Mesendoderm (in vitro differentiated cells): Measurements from ENCODE around the gene KCNH3.

Experiments
- DNase-seq: peaks from one replicate; pipeline ENCODE4 v3.0.0; 2013
- H2AK5ac ChIP-seq: 2 replicates; pipeline ENCODE4 v1.6.1; 2013; ENCODE audit warnings: low read length, inconsistent platforms
- H2BK120ac ChIP-seq: 2 replicates; pipeline ENCODE4 v1.6.1; 2013; ENCODE audit warnings: low read depth, mild to moderate bottlenecking, low read length, moderate library complexity, mixed read lengths
- H2BK15ac ChIP-seq: replicated peaks from 2 replicates; pipeline ENCODE4 v1.6.1; 2013; ENCODE audit warnings: low read depth, mild to moderate bottlenecking, moderate library complexity
- H2BK5ac ChIP-seq: 2 replicates; pipeline ENCODE4 v1.6.1; 2013; ENCODE audit warnings: low read length, inconsistent platforms
- H3K18ac ChIP-seq: 2 replicates; pipeline ENCODE4 v1.6.1; 2013; ENCODE audit warnings: mild to moderate bottlenecking, low read length, mixed read lengths
- H3K23ac ChIP-seq: one replicate; pipeline ENCODE4 v1.6.1; 2013; ENCODE audit warnings: low read length
- H3K27ac ChIP-seq: 2 replicates; pipeline ENCODE4 v1.5.1; 2013; ENCODE audit warnings: low read depth, mild to moderate bottlenecking, inconsistent platforms, low read length, moderate library complexity
- H3K27me3 ChIP-seq: 2 replicates; pipeline ENCODE4 v1.6.1; 2013; ENCODE audit warnings: low read length, control low read depth, mild to moderate bottlenecking, inconsistent platforms; ENCODE audit not compliant: insufficient read depth, poor library complexity
- H3K36me3 ChIP-seq: 2 replicates; pipeline ENCODE4 v1.6.1; 2013; ENCODE audit warnings: low read length, inconsistent platforms; ENCODE audit not compliant: control insufficient read depth, insufficient read depth
- H3K4ac ChIP-seq: one replicate; pipeline ENCODE4 v1.6.1; 2013; ENCODE audit warnings: low read depth, mild to moderate bottlenecking, low read length, moderate library complexity
- H3K4me1 ChIP-seq: 2 replicates; pipeline ENCODE4 v1.6.1; 2013; ENCODE audit warnings: low read depth, low read length, inconsistent platforms; ENCODE audit not compliant: control insufficient read depth
- H3K4me2 ChIP-seq: 2 replicates; pipeline ENCODE4 v1.6.1; 2013; ENCODE audit warnings: low read length
- H3K4me3 ChIP-seq: 2 replicates; pipeline ENCODE4 v1.5.1; 2013; ENCODE audit warnings: mild to moderate bottlenecking, low read length
- H3K56ac ChIP-seq: one replicate; pipeline ENCODE4 v1.6.1; 2013; ENCODE audit warnings: low read length
- H3K79me1 ChIP-seq: 2 replicates; pipeline ENCODE4 v1.6.1; 2013; ENCODE audit warnings: low read length, inconsistent platforms
- H3K79me2 ChIP-seq: 2 replicates; pipeline ENCODE4 v1.6.1; 2013; ENCODE audit warnings: mild to moderate bottlenecking, low read length; ENCODE audit not compliant: control insufficient read depth, insufficient read depth
- H3K9ac ChIP-seq: 2 replicates; pipeline ENCODE4 v1.6.1; 2013; ENCODE audit warnings: low read length, inconsistent platforms
- H4K5ac ChIP-seq: one replicate; pipeline ENCODE4 v1.6.1; 2013; ENCODE audit warnings: low read length
- H4K8ac ChIP-seq: one replicate; pipeline ENCODE4 v1.6.1; 2013; ENCODE audit warnings: low read depth, mild to moderate bottlenecking, control low read depth, low read length, moderate library complexity
- WGBS: extraction: QIAGEN DNeasy Blood & Tissue Kit; methylation state at CpG from one replicate; pipeline ENCODE4 v1.1.7; 2013; ENCODE audit warnings: low lambda C conversion rate, missing lambda C conversion rate; ENCODE audit not compliant: insufficient coverage; ENCODE audit errors: extremely low coverage; 5-methylcytosine and 5-hydroxymethylcytosine counted together

Gene KCNH3

DNA sequence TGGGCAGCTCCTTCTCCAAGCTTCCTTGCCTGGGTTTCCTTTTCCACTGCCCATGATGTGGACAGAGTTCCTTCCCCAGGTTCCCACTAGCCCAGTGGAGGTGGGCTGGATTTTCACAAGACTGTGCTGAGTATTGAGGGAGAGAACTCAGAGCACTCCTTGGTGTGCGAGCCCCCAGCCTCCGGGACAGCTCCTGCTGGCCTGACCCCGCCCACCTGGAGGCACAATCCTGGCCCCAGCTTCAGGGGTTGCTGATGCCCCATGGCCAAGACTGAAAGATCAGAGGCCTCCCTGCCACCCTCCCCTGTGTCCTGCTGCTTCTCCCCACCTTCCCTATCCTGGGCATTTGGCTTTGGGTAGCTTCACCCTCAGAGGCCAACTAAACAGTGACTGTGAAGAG lies 7.7 kb downstream of the KCNH3 start:
- no peak overlapping the region for H4K8ac ChIP-seq
- no peak overlapping the region for H4K5ac ChIP-seq
- no peak overlapping the region for H3K27ac ChIP-seq
- no peak overlapping the region for H3K4me2 ChIP-seq
- no peak overlapping the region for H3K9ac ChIP-seq
- H3K79me2 ChIP-seq = no peaks in the 10 kb centered on the region
- H2BK120ac ChIP-seq = no peak overlapping the region
- no peak overlapping the region for H3K56ac ChIP-seq
- H2BK5ac ChIP-seq = no peak overlapping the region
- no peaks in the 10 kb centered on the region for H3K79me1 ChIP-seq
- no peak overlapping the region for H2AK5ac ChIP-seq
- WGBS = no CpG with 5 or more reads among the region's 3 CpGs
- no peak for DNase-seq
- H3K27me3 ChIP-seq = peaks cover 9% of the 10 kb centered on the region
- H3K23ac ChIP-seq = no peak overlapping the region
- peaks cover 2% of the 10 kb centered on the region for H3K4me1 ChIP-seq
- H3K4me3 ChIP-seq = no peak overlapping the region
- no peak overlapping the region for H3K4ac ChIP-seq
- no peaks in the 10 kb centered on the region for H3K36me3 ChIP-seq
- H2BK15ac ChIP-seq = no peak overlapping the region
- H3K18ac ChIP-seq = no peak overlapping the region

DNA sequence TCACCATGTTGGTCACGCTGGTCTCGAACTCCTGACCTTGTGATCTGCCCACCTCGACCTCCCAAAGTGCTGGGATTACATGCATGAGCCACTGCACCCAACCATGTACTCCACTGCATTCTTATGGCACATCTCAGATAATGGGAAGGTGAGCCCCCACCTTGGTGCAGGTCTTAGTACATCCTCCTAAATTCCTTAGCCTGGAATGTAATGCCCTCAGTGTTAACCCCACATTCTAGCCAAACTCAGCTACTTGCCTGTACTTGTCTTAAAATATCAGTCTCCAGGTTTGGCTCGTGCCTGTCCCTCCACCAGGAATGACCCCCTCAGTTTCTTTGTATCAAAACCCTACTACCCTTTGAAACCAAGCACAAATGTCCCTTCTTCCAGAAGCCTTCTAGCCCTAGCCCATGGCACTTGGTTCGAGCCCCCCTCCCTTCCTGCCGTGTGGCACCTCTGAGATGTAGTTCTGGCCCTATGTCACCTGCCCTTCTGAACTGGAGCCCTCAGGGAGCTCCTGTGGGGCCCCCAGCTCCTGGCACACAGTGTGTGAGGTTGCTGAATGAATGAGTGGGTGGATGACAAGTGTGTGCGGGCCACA lies 8.4 kb downstream of the KCNH3 start:
- H3K27me3 ChIP-seq = peaks cover 9% of the 10 kb centered on the region
- no peaks in the 10 kb centered on the region for H3K36me3 ChIP-seq
- DNase-seq = no peak
- WGBS = no CpG with 5 or more reads among the region's 7 CpGs
- no peak overlapping the region for H3K27ac ChIP-seq
- H3K4ac ChIP-seq = no peak overlapping the region
- peaks cover 2% of the 10 kb centered on the region for H3K4me1 ChIP-seq
- H2BK5ac ChIP-seq = no peak overlapping the region
- no peak overlapping the region for H2AK5ac ChIP-seq
- H3K79me2 ChIP-seq = no peaks in the 10 kb centered on the region
- H3K4me2 ChIP-seq = no peak overlapping the region
- H3K4me3 ChIP-seq = no peak overlapping the region
- no peak overlapping the region for H3K18ac ChIP-seq
- no peak overlapping the region for H3K23ac ChIP-seq
- no peak overlapping the region for H3K56ac ChIP-seq
- no peak overlapping the region for H2BK120ac ChIP-seq
- H4K5ac ChIP-seq = no peak overlapping the region
- H2BK15ac ChIP-seq = no peak overlapping the region
- no peak overlapping the region for H3K9ac ChIP-seq
- H3K79me1 ChIP-seq = no peaks in the 10 kb centered on the region
- H4K8ac ChIP-seq = no peak overlapping the region

DNA sequence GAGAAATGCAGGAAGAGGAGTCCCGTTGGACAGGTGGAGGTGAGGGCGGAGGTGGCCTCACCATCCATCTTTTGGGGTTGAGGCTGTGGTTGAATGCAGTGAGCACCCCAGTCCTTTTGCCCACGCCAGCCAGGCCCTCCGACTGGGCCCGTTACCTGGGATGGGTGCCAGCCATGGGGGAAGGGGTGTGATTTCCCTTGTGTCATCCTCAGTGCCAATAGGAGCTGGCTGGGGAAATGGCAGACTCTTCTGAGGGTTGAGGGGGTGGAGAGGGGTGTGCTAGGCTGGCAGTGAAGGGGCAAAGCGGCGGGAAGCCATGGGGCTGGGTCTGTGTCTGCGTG lies 9.6 kb downstream of the KCNH3 start:
- Histone ChIP-seq H2BK5ac (no peak overlapping the region), H3K4me2 (no peak overlapping the region), H3K23ac (no peak overlapping the region), H3K36me3 (no peaks in the 10 kb centered on the region), H3K9ac (no peak overlapping the region), H3K56ac (peak overlapping the region; percentile 35), H3K27ac (no peak overlapping the region), H4K8ac (no peak overlapping the region), H3K27me3 (peaks cover 4% of the 10 kb centered on the region), H3K79me2 (no peaks in the 10 kb centered on the region), H3K18ac (no peak overlapping the region), H2BK120ac (no peak overlapping the region), H3K4me1 (peaks cover 2% of the 10 kb centered on the region), H3K4me3 (no peak overlapping the region), H3K79me1 (no peaks in the 10 kb centered on the region), H2AK5ac (no peak overlapping the region), H2BK15ac (no peak overlapping the region), H3K4ac (no peak overlapping the region), H4K5ac (no peak overlapping the region)
- no CpG with 5 or more reads among the region's 8 CpGs for WGBS
- DNase-seq = no peak

DNA sequence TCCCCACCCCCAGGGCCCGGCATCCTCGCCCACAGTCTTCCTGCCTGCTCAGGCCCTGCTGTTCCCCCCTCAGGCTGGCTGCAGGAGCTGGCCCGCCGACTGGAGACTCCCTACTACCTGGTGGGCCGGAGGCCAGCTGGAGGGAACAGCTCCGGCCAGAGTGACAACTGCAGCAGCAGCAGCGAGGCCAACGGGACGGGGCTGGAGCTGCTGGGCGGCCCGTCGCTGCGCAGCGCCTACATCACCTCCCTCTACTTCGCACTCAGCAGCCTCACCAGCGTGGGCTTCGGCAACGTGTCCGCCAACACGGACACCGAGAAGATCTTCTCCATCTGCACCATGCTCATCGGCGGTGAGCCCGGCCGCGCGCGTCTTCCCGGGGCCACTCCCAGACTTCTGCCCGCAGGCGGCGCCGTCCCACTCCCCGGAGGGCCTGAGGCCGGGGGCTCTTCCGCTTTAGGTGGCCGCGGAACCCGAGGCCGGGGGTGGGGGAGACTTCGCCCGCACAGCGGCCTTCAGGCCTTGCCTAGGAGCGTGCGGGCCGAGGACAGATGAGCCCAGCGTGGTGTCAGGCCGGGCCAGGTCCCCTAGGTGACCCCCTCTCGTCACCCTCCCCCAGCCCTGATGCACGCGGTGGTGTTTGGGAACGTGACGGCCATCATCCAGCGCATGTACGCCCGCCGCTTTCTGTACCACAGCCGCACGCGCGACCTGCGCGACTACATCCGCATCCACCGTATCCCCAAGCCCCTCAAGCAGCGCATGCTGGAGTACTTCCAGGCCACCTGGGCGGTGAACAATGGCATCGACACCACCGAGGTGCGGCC lies 10.2 kb downstream of the KCNH3 start:
- Histone ChIP-seq H3K79me2 (no peaks in the 10 kb centered on the region), H3K56ac (peak overlapping the region; percentile 90), H3K27ac (no peak overlapping the region), H4K8ac (no peak overlapping the region), H3K4ac (no peak overlapping the region), H2BK5ac (no peak overlapping the region), H3K79me1 (no peaks in the 10 kb centered on the region), H3K27me3 (peaks cover 3% of the 10 kb centered on the region), H3K36me3 (no peaks in the 10 kb centered on the region), H3K23ac (no peak overlapping the region), H2BK120ac (no peak overlapping the region), H3K4me1 (peaks cover 2% of the 10 kb centered on the region), H3K18ac (no peak overlapping the region), H3K4me2 (peak overlapping the region; percentile 76), H2BK15ac (no peak overlapping the region), H3K9ac (peak overlapping the region; percentile 50), H4K5ac (no peak overlapping the region), H2AK5ac (no peak overlapping the region), H3K4me3 (no peak overlapping the region)
- DNase-seq = peak; percentile 46
- no CpG with 5 or more reads among the region's 70 CpGs for WGBS

DNA sequence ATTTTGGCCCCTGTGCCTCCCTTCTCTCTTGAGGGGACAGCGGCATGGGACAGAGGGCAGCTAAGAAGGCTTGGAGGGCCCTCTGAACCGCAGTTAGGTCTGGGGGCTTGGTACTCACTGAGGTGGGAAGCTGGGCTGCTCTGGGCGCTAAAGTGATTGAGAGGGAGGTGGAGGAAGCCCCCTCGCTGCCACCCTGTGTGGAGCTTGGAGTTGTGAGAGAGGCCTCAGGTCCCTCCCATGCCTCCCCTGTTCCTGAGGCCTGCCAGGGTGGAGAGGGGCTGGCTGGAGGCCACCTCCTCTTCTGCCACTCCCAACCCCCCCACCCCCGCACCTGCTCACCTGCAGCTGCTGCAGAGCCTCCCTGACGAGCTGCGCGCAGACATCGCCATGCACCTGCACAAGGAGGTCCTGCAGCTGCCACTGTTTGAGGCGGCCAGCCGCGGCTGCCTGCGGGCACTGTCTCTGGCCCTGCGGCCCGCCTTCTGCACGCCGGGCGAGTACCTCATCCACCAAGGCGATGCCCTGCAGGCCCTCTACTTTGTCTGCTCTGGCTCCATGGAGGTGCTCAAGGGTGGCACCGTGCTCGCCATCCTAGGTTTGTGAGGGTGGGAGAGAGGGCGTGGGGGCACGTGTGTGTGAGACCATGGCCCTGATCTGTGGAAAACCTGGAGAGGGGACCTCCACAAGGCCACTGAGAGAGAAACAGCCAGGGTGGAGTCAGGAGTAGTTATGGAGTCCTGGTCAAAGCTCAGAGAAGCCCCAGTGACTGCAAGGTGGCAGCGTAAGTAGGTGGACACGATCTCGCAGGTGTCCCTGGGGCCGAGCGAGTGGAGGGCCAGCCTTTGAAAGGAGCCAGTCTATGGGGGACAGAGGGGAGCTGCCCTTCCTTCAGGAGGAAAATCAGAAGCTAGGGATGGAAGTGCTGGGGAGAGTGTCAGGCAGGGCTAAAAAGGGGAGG lies 11.2 kb downstream of the KCNH3 start:
- Histone ChIP-seq H3K4me2 (peak overlapping the region; percentile 8), H3K79me1 (no peaks in the 10 kb centered on the region), H3K79me2 (no peaks in the 10 kb centered on the region), H2AK5ac (no peak overlapping the region), H2BK5ac (no peak overlapping the region), H3K9ac (peak overlapping the region; percentile 25), H3K27me3 (peaks cover 3% of the 10 kb centered on the region), H4K8ac (no peak overlapping the region), H3K56ac (peak overlapping the region; percentile 78), H3K4ac (no peak overlapping the region), H3K27ac (peak overlapping the region; percentile 21), H3K4me3 (no peak overlapping the region), H3K23ac (no peak overlapping the region), H3K36me3 (no peaks in the 10 kb centered on the region), H3K4me1 (peaks cover 2% of the 10 kb centered on the region), H2BK15ac (no peak overlapping the region), H4K5ac (no peak overlapping the region), H2BK120ac (no peak overlapping the region), H3K18ac (no peak overlapping the region)
- DNase-seq = no peak
- no CpG with 5 or more reads among the region's 28 CpGs for WGBS
